K562 (cell line): ENCODE results near the gene ZEB2. TPM values are rescaled to one million over a fixed set of nuclear protein-coding genes. Genes with fewer than 3 reads are reported as not detected.

Experiments
- BCOR ChIP-seq: fragments of 450-650 bp; IDR thresholded peaks from 2 replicates; pipeline ENCODE4 v1.6.1; 2016
- BRCA1 ChIP-seq, 2 experiments: fragments of 450-650 bp in 1 of 2; sonication (generic) in 1 of 2; formaldehyde crosslinking in 1 of 2; IDR thresholded peaks; 2 replicates each; pipeline versions ENCODE4 v1.5.0 to v1.6.1; 2017 to 2020; ENCODE audit warnings: mild to moderate bottlenecking in 1 of 2, missing genetic modification reagents in 1 of 2
- DLX4 ChIP-seq: fragments of 250-450 bp; sonication (Bioruptor Pico); IDR thresholded peaks from 2 replicates; pipeline ENCODE4 v1.6.1; 2021; ENCODE audit warnings: mild to moderate bottlenecking
- E2F5 ChIP-seq: sonication (generic); formaldehyde crosslinking; IDR thresholded peaks from 2 replicates; pipeline ENCODE4 v1.8.0; 2022; ENCODE audit warnings: mild to moderate bottlenecking, missing genetic modification reagents
- LCOR ChIP-seq: sonication (generic); formaldehyde crosslinking; IDR thresholded peaks from 2 replicates; pipeline ENCODE4 v1.8.0; 2022; ENCODE audit warnings: mild to moderate bottlenecking, missing genetic modification reagents
- MBD1 ChIP-seq: fragments of 250-450 bp; sonication (Bioruptor Pico); IDR thresholded peaks from 2 replicates; pipeline ENCODE4 v1.8.0; 2022; ENCODE audit warnings: inconsistent platforms
- MLLT1 ChIP-seq, 2 experiments: fragments of 450-650 bp; IDR thresholded peaks; 2 replicates each; pipeline ENCODE4 v1.6.1; 2016
- MYC ChIP-seq, 2 experiments: fragments of 250-450 bp in 1 of 2; sonication (Bioruptor Pico) in 1 of 2; IDR thresholded peaks; 2 replicates each; pipeline versions ENCODE4 v1.5.1 to v1.6.1; 2012 to 2021; ENCODE audit warnings: low read depth in 2 of 2, borderline replicate concordance in 1 of 2, improper control_type of control experiment in 1 of 2, low read length in 1 of 2, mild to moderate bottlenecking in 1 of 2, moderate library complexity in 1 of 2
- NR1H2 ChIP-seq: sonication (generic); formaldehyde crosslinking; IDR thresholded peaks from 2 replicates; pipeline ENCODE4 v1.4.0; 2020; ENCODE audit warnings: mild to moderate bottlenecking, missing genetic modification reagents
- POU5F1 ChIP-seq: fragments of 150-350 bp; IDR thresholded peaks from 2 replicates; pipeline ENCODE4 v1.6.1; 2014; ENCODE audit warnings: borderline replicate concordance, low read length, low read depth, mild to moderate bottlenecking; ENCODE audit not compliant: partially characterized antibody
- PREB ChIP-seq: sonication (generic); formaldehyde crosslinking; IDR thresholded peaks from 2 replicates; pipeline ENCODE4 v1.8.1; 2023; ENCODE audit warnings: mild to moderate bottlenecking, missing genetic modification reagents
- SAP30 ChIP-seq: fragments of 200-600 bp; sonication (generic); IDR thresholded peaks from 2 replicates; pipeline ENCODE4 v1.6.1; 2012; ENCODE audit warnings: borderline replicate concordance, low read depth, mild to moderate bottlenecking, moderate library complexity, low read length, control low read depth, inconsistent platforms; ENCODE audit not compliant: insufficient read depth, poor library complexity, severe bottlenecking
- SIRT6 ChIP-seq: IDR thresholded peaks from one replicate; pipeline ENCODE4 v1.6.1; 2012; ENCODE audit warnings: low read depth, mild to moderate bottlenecking, control low read depth, inconsistent platforms, low read length, moderate library complexity
- ZNF79 ChIP-seq: fragments of 250-450 bp; sonication (Bioruptor Pico); IDR thresholded peaks from 2 replicates; pipeline ENCODE4 v1.4.0; 2020; ENCODE audit warnings: low read depth, mild to moderate bottlenecking, moderate library complexity
- polyA plus RNA-seq, 8 experiments: library from polyadenylated mRNA; depleted of rRNA in 4 of 8; stranded (reverse) in 5 of 8; unstranded in 3 of 8; fragments of >200 nt; fragmentation: Nextera tagmentation in 2 of 8; fragmentation: Illumina TruSeq in 1 of 8; extraction: Ambion mirVana in 2 of 8; extraction: Trizol in 1 of 8; gene quantifications; 2 replicates each; pipeline versions ENCODE4 v1.2.1 to v1.2.3, GENCODE V29; 2011 to 2014; ENCODE audit warnings: inconsistent platforms in 1 of 8, missing spikeins in 1 of 8
- total RNA-seq, 7 experiments: library from RNA; depleted of rRNA in 6 of 7; stranded (reverse); fragments of >200 nt in 6 of 7; fragmentation: Illumina TruSeq in 2 of 7; extraction: Trizol in 2 of 7; gene quantifications; 2 replicates each; pipeline versions ENCODE4 v1.2.1 to v1.2.3, GENCODE V29; 2011 to 2021; ENCODE audit warnings: low replicate concordance in 1 of 7

Gene ZEB2
- total and polyA plus RNA-seq, 9 of the 15 experiments (the other 6 are each of a cell fraction or from before 2014, with no cell fraction given), result 15.1 to 113 (median 72.3) TPM

- TF ChIP-seq DLX4 (CRISPR knock-in tag), result peak; percentile 84; the same call in 1 of the 2 replicates
- TF ChIP-seq MBD1 (CRISPR knock-in tag), result no peak
- TF ChIP-seq ZNF79 (CRISPR knock-in tag), result no peak
- TF ChIP-seq MYC (IDR thresholded peaks at IDR 0.05; ENCODE audit: low read depth, low read length), result 0 out of 2 replicates have a peak, but pooled peaks have one; percentile 30
- TF ChIP-seq MYC (CRISPR knock-in tag; IDR thresholded peaks at IDR 0.05; ENCODE audit: borderline replicate concordance, low read depth), result no peak
- no peak for TF ChIP-seq SAP30
- peak in 1 of 2 experiments; percentile 44; a peak in 1 of 4 replicates for TF ChIP-seq MLLT1 (IDR thresholded peaks at IDR 0.05)
- no peak for TF ChIP-seq BRCA1 (IDR thresholded peaks at IDR 0.05)
- no peak for TF ChIP-seq BRCA1 (CRISPR knock-in tag; IDR thresholded peaks at IDR 0.05)
- no peak for TF ChIP-seq PREB
- no peak for TF ChIP-seq POU5F1
- no peak for TF ChIP-seq E2F5 (CRISPR knock-in tag)
- no peak for TF ChIP-seq NR1H2
- TF ChIP-seq BCOR, result no peak
- no peak for TF ChIP-seq SIRT6
- TF ChIP-seq LCOR (CRISPR knock-in tag), result no peak
Measured at GRCh38 chr2:144358979-144359541, 160.9 kb downstream of the ZEB2 start (continued).
